ENCODE measurements around the gene SFI1.

SFI1 gene

GRCh38 chr22:31628362-31628761 is 132.0 kb downstream of the SFI1 start:
- DNase-seq (ENCODE audit: low read depth), result no peak
- H3K4me3 ChIP-seq (ENCODE audit: control insufficient read depth, low read depth, low read length), result no peak overlapping the region
- no peak for TF ChIP-seq CTCF (IDR thresholded peaks at IDR 0.05; ENCODE audit: control insufficient read depth, insufficient read depth, low read depth, low read length, missing control alignments)

GRCh38 chr22:31628969-31629708 is 132.8 kb downstream of the SFI1 start:
- no peak for DNase-seq (ENCODE audit: low read depth)
- no peak for TF ChIP-seq CTCF (IDR thresholded peaks at IDR 0.05; ENCODE audit: control insufficient read depth, insufficient read depth, low read depth, low read length, missing control alignments)
- peak overlapping the region; percentile 75; the same call in 1 of the 2 replicates for H3K4me3 ChIP-seq (ENCODE audit: control insufficient read depth, low read depth, low read length)

GRCh38 chr22:31629741-31630184 is 133.4 kb downstream of the SFI1 start:
- H3K4me3 ChIP-seq (ENCODE audit: control insufficient read depth, low read depth, low read length), result peak overlapping the region; percentile 75
- TF ChIP-seq CTCF (IDR thresholded peaks at IDR 0.05; ENCODE audit: control insufficient read depth, insufficient read depth, low read depth, low read length, missing control alignments), result no peak
- no peak for DNase-seq (ENCODE audit: low read depth)

DNA sequence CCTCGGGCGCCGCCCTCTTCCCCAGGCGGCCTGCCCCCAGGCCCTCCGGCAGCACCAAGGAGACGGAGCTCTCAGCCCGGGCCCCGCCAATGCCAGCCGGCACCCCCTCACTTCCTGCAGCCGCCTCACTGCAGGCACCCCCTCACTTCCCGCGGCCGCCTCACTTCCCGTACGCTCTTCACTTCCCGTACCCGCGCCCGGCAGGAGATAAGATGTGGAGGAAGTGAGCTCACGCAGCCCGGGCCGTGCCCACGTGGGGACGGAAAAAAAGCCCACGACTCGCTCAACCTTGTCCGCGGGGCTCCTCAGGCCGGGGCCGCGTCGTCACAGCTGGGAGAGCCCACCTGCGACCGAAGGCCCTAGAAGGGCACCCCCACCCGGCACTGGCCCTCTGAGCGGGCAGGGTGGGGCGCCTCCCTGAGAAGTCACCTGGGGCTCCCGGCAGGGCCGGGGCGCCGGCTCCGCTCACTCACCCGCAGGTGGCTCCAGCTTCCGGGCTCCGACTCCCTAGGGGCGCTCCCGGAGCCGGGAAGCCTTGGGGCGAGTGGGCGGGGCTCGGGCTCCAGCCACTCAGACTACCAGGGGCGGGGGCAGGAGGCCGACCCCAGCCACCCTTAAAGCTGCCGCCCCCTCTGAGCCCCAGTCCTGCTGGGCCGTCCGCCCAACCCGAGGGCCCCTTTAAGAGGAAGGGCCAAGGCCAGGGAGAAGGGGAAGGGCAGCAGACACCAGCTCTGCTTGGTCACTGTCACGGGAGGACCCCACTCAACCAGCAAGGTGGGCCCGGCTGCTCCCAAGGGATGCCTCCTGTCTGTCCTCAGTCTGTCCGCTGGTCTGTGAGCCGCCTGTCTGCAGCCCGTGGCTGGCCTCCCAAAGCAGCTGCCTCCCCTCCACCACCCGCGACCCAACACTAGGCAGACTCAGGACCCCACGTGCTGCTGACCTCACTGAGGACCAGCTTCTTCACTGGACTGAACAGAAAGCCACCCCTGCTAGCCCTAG is 134.3 kb downstream of the SFI1 start:
- DNase-seq (ENCODE audit: low read depth), result no peak
- no peak for TF ChIP-seq CTCF (IDR thresholded peaks at IDR 0.05; ENCODE audit: control insufficient read depth, insufficient read depth, low read depth, low read length, missing control alignments)
- peak overlapping the region; percentile 75 for H3K4me3 ChIP-seq (ENCODE audit: control insufficient read depth, low read depth, low read length)

DNA sequence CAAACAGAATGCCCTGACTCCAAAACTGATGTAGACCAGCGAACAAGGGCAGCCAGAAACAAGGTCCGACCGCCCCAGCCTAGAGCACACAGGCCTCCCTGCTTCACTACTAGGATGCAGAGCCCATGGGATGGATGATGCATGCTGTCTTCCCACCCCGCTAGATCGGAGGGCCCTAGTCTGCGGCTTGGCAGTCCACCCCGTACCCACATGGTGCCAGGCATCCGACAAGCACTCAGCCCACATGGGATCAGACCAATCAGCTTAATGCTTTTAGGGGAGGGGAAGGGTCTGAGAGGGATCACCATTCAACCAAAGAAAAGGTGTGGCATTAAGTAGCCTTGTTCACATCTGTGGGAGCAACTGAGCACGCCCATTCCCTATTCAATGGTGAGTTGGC is 135.1 kb downstream of the SFI1 start:
- TF ChIP-seq CTCF (IDR thresholded peaks at IDR 0.05; ENCODE audit: control insufficient read depth, insufficient read depth, low read depth, low read length, missing control alignments), result no peak
- H3K4me3 ChIP-seq (ENCODE audit: control insufficient read depth, low read depth, low read length), result no peak overlapping the region

GRCh38 chr22:31635638-31636306 is 139.4 kb downstream of the SFI1 start:
- TF ChIP-seq CTCF (IDR thresholded peaks at IDR 0.05; ENCODE audit: control insufficient read depth, insufficient read depth, low read depth, low read length, missing control alignments), result no peak
- DNase-seq (ENCODE audit: low read depth), result no peak
- H3K4me3 ChIP-seq (ENCODE audit: control insufficient read depth, low read depth, low read length), result no peak overlapping the region

More for the DNA sequence above, 135.1 kb downstream of the SFI1 start:
- no peak for DNase-seq (ENCODE audit: low read depth)

Data from AG09309 (cell line).